Trophoblast cell (in vitro differentiated cells and primary cell): Measurements from ENCODE around the gene FCHSD2.
A peak's percentile ranks its signal among the peaks of the same experiment; 100 is the strongest.

Source experiments
- DNase-seq, 2 donors: peaks; one replicate each; pipeline ENCODE4 v3.0.0-alpha.2; 2016
- H2AFZ ChIP-seq: 2 replicates; pipeline ENCODE4 v1.6.1; 2013; ENCODE audit warnings: low read length, moderate library complexity, mild to moderate bottlenecking; ENCODE audit not compliant: insufficient read depth, poor library complexity
- H2AK5ac ChIP-seq: 2 replicates; pipeline ENCODE4 v1.6.1; 2013; ENCODE audit warnings: mild to moderate bottlenecking, low read length
- H2BK120ac ChIP-seq: 2 replicates; pipeline ENCODE4 v1.6.1; 2013; ENCODE audit warnings: low read length, mild to moderate bottlenecking, moderate library complexity; ENCODE audit not compliant: insufficient read depth, poor library complexity
- H2BK12ac ChIP-seq: 2 replicates; pipeline ENCODE4 v1.6.1; 2013; ENCODE audit warnings: mild to moderate bottlenecking, low read length, moderate library complexity
- H2BK5ac ChIP-seq: 2 replicates; pipeline ENCODE4 v1.6.1; 2013; ENCODE audit warnings: low read length, low read depth, moderate library complexity, mild to moderate bottlenecking; ENCODE audit not compliant: poor library complexity
- H3K14ac ChIP-seq: 2 replicates; pipeline ENCODE4 v1.6.1; 2013; ENCODE audit warnings: mild to moderate bottlenecking, low read length
- H3K18ac ChIP-seq: 2 replicates; pipeline ENCODE4 v1.6.1; 2013; ENCODE audit warnings: mild to moderate bottlenecking, low read length
- H3K23ac ChIP-seq: 2 replicates; pipeline ENCODE4 v1.6.1; 2013; ENCODE audit warnings: low read length
- H3K27ac ChIP-seq: 2 replicates; pipeline ENCODE4 v1.5.1; 2013; ENCODE audit warnings: low read depth, mild to moderate bottlenecking, inconsistent platforms, low read length, moderate library complexity
- H3K27me3 ChIP-seq: 2 replicates; pipeline ENCODE4 v1.6.1; 2013; ENCODE audit warnings: inconsistent platforms, mild to moderate bottlenecking, low read length, moderate library complexity; ENCODE audit not compliant: insufficient read depth
- H3K36me3 ChIP-seq, 2 experiments: 1 replicate in 1 of 2; 2 replicates in 1 of 2; pipeline ENCODE4 v1.6.1; 2013; ENCODE audit warnings: low read length in 2 of 2, mild to moderate bottlenecking in 2 of 2, moderate library complexity in 1 of 2; ENCODE audit not compliant: insufficient read depth in 2 of 2, control insufficient read depth in 1 of 2
- H3K4ac ChIP-seq: 2 replicates; pipeline ENCODE4 v1.6.1; 2013; ENCODE audit warnings: low read depth, mild to moderate bottlenecking, low read length, moderate library complexity
- H3K4me1 ChIP-seq, 2 experiments: 1 replicate in 1 of 2; 2 replicates in 1 of 2; pipeline ENCODE4 v1.6.1; 2013; ENCODE audit warnings: low read length in 2 of 2, mild to moderate bottlenecking in 2 of 2, moderate library complexity in 1 of 2; ENCODE audit not compliant: insufficient read depth in 2 of 2, control insufficient read depth in 1 of 2
- H3K4me2 ChIP-seq: 2 replicates; pipeline ENCODE4 v1.6.1; 2013; ENCODE audit warnings: inconsistent platforms, mild to moderate bottlenecking, low read length, moderate library complexity
- H3K4me3 ChIP-seq: 2 replicates; pipeline ENCODE4 v1.5.1; 2013; ENCODE audit warnings: mild to moderate bottlenecking, low read depth, low read length, inconsistent platforms
- H3K79me1 ChIP-seq: one replicate; pipeline ENCODE4 v1.6.1; 2013; ENCODE audit warnings: low read length
- H3K79me2 ChIP-seq: 2 replicates; pipeline ENCODE4 v1.6.1; 2013; ENCODE audit warnings: low read length, mild to moderate bottlenecking; ENCODE audit not compliant: control insufficient read depth, insufficient read depth, poor library complexity
- H3K9ac ChIP-seq: 2 replicates; pipeline ENCODE4 v1.6.1; 2013; ENCODE audit warnings: mild to moderate bottlenecking, low read length
- H3K9me3 ChIP-seq: 2 replicates; pipeline ENCODE4 v1.6.1; 2013; ENCODE audit warnings: low read depth, mild to moderate bottlenecking, control low read depth, inconsistent platforms, low read length; ENCODE audit not compliant: insufficient read depth
- H4K12ac ChIP-seq: 2 replicates; pipeline ENCODE4 v1.6.1; 2013; ENCODE audit warnings: low read depth, mild to moderate bottlenecking, low read length, moderate library complexity
- H4K8ac ChIP-seq: 2 replicates; pipeline ENCODE4 v1.6.1; 2013; ENCODE audit warnings: low read depth, mild to moderate bottlenecking, low read length, moderate library complexity
- H4K91ac ChIP-seq: one replicate; pipeline ENCODE4 v1.6.1; 2013; ENCODE audit warnings: low read depth, mild to moderate bottlenecking, low read length, moderate library complexity
- WGBS: extraction: QIAGEN DNeasy Blood & Tissue Kit; methylation state at CpG from one replicate; pipeline ENCODE4 v1.1.7; 2013; ENCODE audit warnings: missing lambda C conversion rate; ENCODE audit not compliant: insufficient read length, insufficient coverage; ENCODE audit errors: extremely low coverage; 5-methylcytosine and 5-hydroxymethylcytosine counted together

The FCHSD2 gene

GRCh38 chr11:72833083-72833733 is 308.9 kb downstream of the FCHSD2 start:
- H3K18ac ChIP-seq, result no peak overlapping the region
- H3K23ac ChIP-seq, result no peak overlapping the region
- H2BK120ac ChIP-seq, result no peak overlapping the region
- H3K14ac ChIP-seq, result no peak overlapping the region
- H2AK5ac ChIP-seq, result no peak overlapping the region
- H3K4me3 ChIP-seq, result no peak overlapping the region
- H4K8ac ChIP-seq, result no peak overlapping the region
- H2BK12ac ChIP-seq, result no peak overlapping the region
- no peak overlapping the region for H2BK5ac ChIP-seq
- no peak overlapping the region for H3K4me2 ChIP-seq
- H3K9ac ChIP-seq, result no peak overlapping the region
- H4K91ac ChIP-seq, result no peak overlapping the region
- WGBS, result no CpG with 5 or more reads among the region's 5 CpGs
- no peak overlapping the region for H4K12ac ChIP-seq
- H3K27ac ChIP-seq, result no peak overlapping the region
- H3K9me3 ChIP-seq, result no peaks in the 10 kb centered on the region
- peaks cover 0 to 4% of the 10 kb centered on the region in 2 experiments for H3K4me1 ChIP-seq
- DNase-seq, result no peak
- no peaks in the 10 kb centered on the region for H3K79me2 ChIP-seq
- no peak overlapping the region for H2AFZ ChIP-seq
- H3K36me3 ChIP-seq, result peaks cover 0 to 2% of the 10 kb centered on the region in 2 experiments
- no peaks in the 10 kb centered on the region for H3K79me1 ChIP-seq
- no peaks in the 10 kb centered on the region for H3K27me3 ChIP-seq
- no peak overlapping the region for H3K4ac ChIP-seq

- no peak overlapping the region for H2BK120ac ChIP-seq
- H2BK12ac ChIP-seq, result no peak overlapping the region
- H3K14ac ChIP-seq, result no peak overlapping the region
- H3K9ac ChIP-seq, result no peak overlapping the region
- no CpG with 5 or more reads among the region's 9 CpGs for WGBS
- H4K91ac ChIP-seq, result no peak overlapping the region
- H3K79me2 ChIP-seq, result no peaks in the 10 kb centered on the region
- no peak overlapping the region for H2BK5ac ChIP-seq
- no peak overlapping the region for H2AK5ac ChIP-seq
- no peak overlapping the region for H3K27ac ChIP-seq
- no peak overlapping the region for H4K8ac ChIP-seq
- H3K4me1 ChIP-seq, result peaks cover 0 to 4% of the 10 kb centered on the region in 2 experiments
- H3K27me3 ChIP-seq, result no peaks in the 10 kb centered on the region
- H2AFZ ChIP-seq, result no peak overlapping the region
- H3K18ac ChIP-seq, result no peak overlapping the region
- H3K4me2 ChIP-seq, result no peak overlapping the region
- no peak for DNase-seq
- H3K9me3 ChIP-seq, result no peaks in the 10 kb centered on the region
- H3K36me3 ChIP-seq, result peaks cover 0 to 1% of the 10 kb centered on the region in 2 experiments
- H3K23ac ChIP-seq, result no peak overlapping the region
- H3K79me1 ChIP-seq, result no peaks in the 10 kb centered on the region
- H3K4me3 ChIP-seq, result no peak overlapping the region
- no peak overlapping the region for H4K12ac ChIP-seq
- H3K4ac ChIP-seq, result no peak overlapping the region
Measured at GRCh38 chr11:72832301-72833082, 309.6 kb downstream of the FCHSD2 start.

GRCh38 chr11:72831521-72832300 is 310.4 kb downstream of the FCHSD2 start:
- Histone ChIP-seq H2AFZ (no peak overlapping the region), H3K4me2 (no peak overlapping the region), H2BK12ac (no peak overlapping the region), H4K8ac (no peak overlapping the region), H3K9me3 (no peaks in the 10 kb centered on the region), H3K36me3 (no peaks in the 10 kb centered on the region), H3K4ac (no peak overlapping the region), H3K14ac (no peak overlapping the region), H3K4me1 (peaks cover 0 to 4% of the 10 kb centered on the region in 2 experiments), H3K79me2 (no peaks in the 10 kb centered on the region), H2AK5ac (no peak overlapping the region), H3K9ac (no peak overlapping the region), H3K79me1 (no peaks in the 10 kb centered on the region), H3K27me3 (no peaks in the 10 kb centered on the region), H3K18ac (no peak overlapping the region), H2BK5ac (no peak overlapping the region), H4K91ac (peak overlapping the region; percentile 17), H3K27ac (no peak overlapping the region), H3K4me3 (no peak overlapping the region), H3K23ac (no peak overlapping the region), H2BK120ac (no peak overlapping the region), H4K12ac (no peak overlapping the region)
- peak; percentile 79 to 88 for DNase-seq
- no CpG with 5 or more reads among the region's 13 CpGs for WGBS

GRCh38 chr11:72829884-72830533 is 312.1 kb downstream of the FCHSD2 start:
- H3K79me2 ChIP-seq, result no peaks in the 10 kb centered on the region
- DNase-seq, result no peak
- no peak overlapping the region for H3K4me2 ChIP-seq
- H2AK5ac ChIP-seq, result no peak overlapping the region
- no peaks in the 10 kb centered on the region for H3K27me3 ChIP-seq
- H3K18ac ChIP-seq, result no peak overlapping the region
- no peak overlapping the region for H2BK12ac ChIP-seq
- no peak overlapping the region for H4K8ac ChIP-seq
- H3K9me3 ChIP-seq, result no peaks in the 10 kb centered on the region
- H4K91ac ChIP-seq, result no peak overlapping the region
- no CpG with 5 or more reads among the region's 5 CpGs for WGBS
- peaks cover 0 to 4% of the 10 kb centered on the region in 2 experiments for H3K4me1 ChIP-seq
- H3K14ac ChIP-seq, result no peak overlapping the region
- no peak overlapping the region for H3K27ac ChIP-seq
- no peak overlapping the region for H3K9ac ChIP-seq
- H2BK5ac ChIP-seq, result no peak overlapping the region
- H3K23ac ChIP-seq, result no peak overlapping the region
- no peak overlapping the region for H3K4me3 ChIP-seq
- H2BK120ac ChIP-seq, result no peak overlapping the region
- no peak overlapping the region for H2AFZ ChIP-seq
- H3K36me3 ChIP-seq, result no peaks in the 10 kb centered on the region
- no peaks in the 10 kb centered on the region for H3K79me1 ChIP-seq
- no peak overlapping the region for H4K12ac ChIP-seq
- no peak overlapping the region for H3K4ac ChIP-seq
